ENCODE measurements around the gene OCSTAMP.

Gene OCSTAMP

DNA sequence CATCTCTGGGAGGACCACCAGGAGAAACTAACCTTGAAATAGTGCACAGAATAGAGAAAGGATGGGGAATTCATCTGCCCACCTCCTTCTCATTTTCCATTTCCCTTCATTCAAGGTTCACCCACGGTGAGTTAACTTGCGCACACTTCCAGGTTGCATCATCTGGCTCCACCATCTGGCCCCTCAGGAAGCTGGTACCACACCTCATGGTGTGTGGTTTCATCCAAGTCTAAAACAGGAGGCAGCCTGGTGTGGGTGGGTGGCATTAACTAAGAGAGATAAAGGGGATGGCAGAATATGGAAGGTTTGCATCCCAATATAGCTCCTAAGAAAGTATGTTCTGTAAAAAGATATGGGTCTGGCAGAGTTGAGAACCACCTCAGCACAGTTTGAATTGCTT is 40.9 kb downstream of the OCSTAMP start:
- no peak for DNase-seq

DNA sequence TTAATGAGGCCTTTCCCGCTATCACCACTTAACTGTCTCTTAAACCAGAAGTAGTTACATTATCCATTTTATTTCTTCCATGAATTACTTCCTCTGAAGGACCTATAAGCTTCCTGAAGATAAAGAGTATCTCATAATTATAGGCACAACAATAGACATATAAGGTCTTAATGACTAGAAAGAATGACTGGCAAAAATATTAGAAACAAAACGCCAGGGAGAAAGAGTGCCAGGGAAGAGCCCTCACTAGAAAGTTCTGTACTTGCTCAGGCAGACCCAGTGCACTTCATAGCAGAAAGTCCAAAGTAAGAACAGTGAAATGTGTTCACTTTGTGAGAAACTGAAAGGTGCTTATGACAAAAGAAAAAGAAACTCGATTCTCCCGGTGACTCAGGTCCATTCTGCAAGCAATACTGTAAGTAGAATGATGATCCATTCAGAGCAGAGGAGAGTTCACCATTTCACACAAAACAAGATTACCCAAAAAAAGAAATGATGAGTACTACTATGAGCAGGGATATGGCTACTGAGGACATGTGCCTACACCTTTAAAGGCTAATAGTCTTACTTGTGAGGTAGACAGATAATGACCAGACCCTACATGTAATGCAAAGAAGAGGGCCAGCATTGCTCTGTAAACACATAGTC is 42.6 kb downstream of the OCSTAMP start:
- no peak for DNase-seq

DNA sequence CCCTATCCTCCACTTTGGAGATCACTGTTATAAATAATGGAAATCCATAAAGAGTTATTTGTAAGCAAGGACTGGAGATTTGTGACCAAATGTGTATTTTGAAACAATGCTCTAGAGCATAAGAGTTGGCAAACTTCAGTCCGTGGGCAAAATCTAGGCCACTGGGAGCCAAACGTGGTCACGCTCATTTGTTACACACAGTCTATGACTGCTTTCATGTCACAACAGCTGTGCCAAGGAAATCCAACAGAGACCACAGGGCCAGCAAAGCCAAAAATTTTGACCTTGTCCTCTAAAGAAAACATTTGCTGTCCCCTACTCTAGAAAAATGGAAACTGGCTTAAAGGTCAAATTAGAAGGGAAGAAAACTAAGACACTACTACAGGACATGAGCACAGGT is 44.9 kb downstream of the OCSTAMP start:
- no peak for DNase-seq

DNA sequence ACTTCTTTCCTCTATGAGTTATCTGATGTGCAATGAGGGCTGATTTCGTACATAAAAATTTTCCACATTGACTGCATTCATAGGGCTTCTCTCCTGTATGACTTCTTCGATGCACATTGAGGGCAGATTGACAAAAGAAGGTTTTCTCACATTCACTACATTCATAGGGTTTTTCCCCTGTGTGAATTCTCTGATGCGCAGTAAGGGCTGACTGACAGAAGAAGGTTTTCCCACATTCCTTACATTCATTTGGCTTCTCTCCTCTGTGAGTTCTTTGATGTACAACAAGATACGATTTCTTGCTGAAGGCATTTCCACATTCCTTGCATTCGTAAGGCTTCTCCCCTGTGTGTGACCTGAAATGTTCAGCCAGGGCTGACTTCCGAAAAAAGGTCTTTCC is 48.5 kb downstream of the OCSTAMP start:
- no peak for DNase-seq

DNA sequence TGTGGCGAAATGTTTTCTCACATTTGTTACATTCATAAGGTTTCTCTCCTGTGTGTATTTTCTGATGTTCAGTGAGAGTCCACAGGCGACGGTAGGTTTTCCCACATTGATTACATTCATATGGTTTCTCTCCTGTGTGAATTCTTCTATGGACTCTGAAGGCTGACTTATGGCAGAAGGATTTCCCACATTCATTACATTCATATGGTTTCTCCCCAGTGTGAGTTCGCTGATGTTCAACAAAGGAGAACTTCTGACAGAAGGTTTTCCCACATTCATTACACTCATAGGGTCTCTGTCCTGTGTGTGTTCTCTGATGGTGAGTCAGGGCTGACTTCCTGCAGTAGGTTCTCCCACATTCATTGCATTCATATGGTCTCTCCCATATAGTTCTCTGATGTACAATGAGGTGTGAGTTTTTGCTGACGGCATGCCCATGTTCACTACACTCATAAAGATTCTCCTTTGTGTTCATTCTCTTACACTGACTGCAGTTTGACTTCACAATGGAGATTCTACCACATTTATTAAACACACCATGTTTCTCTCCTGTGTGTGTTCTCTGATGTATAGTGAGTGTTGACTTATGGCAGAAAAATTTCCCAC is 49.0 kb downstream of the OCSTAMP start:
- DNase-seq: no peak

DNA sequence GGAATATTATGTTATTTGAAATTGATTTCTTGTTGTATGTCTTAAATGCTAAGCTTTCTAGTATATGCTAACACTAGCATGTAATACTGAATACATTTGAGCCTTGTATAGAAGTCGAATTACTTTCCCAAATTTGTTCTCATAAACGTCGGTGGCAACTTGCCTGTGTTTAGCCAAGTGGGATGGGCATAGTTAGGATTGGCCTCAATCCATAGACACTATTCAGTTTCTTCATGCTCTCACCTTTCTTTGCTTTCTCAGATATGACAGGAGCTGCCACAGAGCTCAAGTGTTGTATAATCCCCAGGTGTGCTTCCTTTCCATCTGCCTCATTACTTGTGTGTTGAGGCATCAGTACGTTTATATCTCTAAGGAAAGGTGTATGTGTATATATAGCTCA is 56.4 kb downstream of the OCSTAMP start:
- DNase-seq: no peak

DNA sequence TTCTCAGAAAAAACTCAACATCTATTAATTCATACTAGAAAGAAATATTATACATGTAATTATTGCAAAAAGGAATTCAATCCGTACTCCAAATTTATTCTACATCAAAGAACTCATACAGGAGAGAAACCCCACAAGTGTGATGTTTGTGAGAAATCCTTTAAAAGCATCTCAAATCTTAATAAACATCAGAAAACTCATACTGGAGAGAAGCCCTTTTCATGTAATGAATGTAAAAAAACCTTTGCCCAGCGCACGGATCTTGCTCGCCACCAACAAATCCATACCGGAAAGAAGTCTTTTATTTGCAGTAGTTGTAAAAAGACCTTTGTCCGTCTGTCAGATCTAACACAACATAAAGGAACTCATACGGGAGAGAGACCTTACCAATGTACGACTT is 59.1 kb downstream of the OCSTAMP start:
- no peak for DNase-seq
